ENCODE data around the gene SLC25A26. TPM values are rescaled to one million over a fixed set of nuclear protein-coding genes. Genes with fewer than 3 reads are reported as not detected.
A peak's percentile ranks its signal among the peaks of the same experiment; 100 is the strongest.

SLC25A26 gene
- total RNA-seq = 20.8 and 23.2 TPM in 2 replicates

- H3K27me3 Mint-ChIP-seq = peaks cover 3% of the 10 kb centered on the region
- ATAC-seq (ENCODE audit: low read depth) = peak; percentile 96
- no peak for TF ChIP-seq CTCF (IDR thresholded peaks at IDR 0.05)
- H3K4me1 Mint-ChIP-seq = peaks cover 40% of the 10 kb centered on the region
- H3K27ac Mint-ChIP-seq = peak within 1 kb of the TSS; percentile 93
- peak within 1 kb of the TSS; percentile 98 for H3K4me3 Mint-ChIP-seq
- H3K9me3 Mint-ChIP-seq = no peaks in the 10 kb centered on the region
- DNase-seq = peak; percentile 90
- CTCF ChIA-PET = no interaction called here
- POLR2A ChIA-PET = interaction anchor here (0.7 to 1.0 kb wide), 3 partner anchors 15 to 66 kb away, joined by 3 to 5 read pairs (median 5); no protein-coding TSS in a partner anchor
- intact Hi-C loops (cut with micrococcal nuclease) = loop anchor here (1.0 to 5.0 kb wide), 6 partner anchors 166 to 1434 kb away; partner anchors contain the start of genes KBTBD8, LRIG1 and SUCLG2
- H3K36me3 Mint-ChIP-seq (ENCODE audit: low read depth) = peaks cover 36% of the 10 kb centered on the region
Measured at GRCh38 chr3:66220602-66221377, at the start of gene SLC25A26. SLC25A26 (plus strand) TSS chr3:66221001; CDS start chr3:66221095, 94 bp downstream.

GRCh38 chr3:66172394-66172793, 48.4 kb upstream of the SLC25A26 start:
- Mint-ChIP-seq H3K4me1 (no peaks in the 10 kb centered on the region), H3K27me3 (peaks cover 12% of the 10 kb centered on the region), H3K4me3 (no peak overlapping the region), H3K9me3 (no peaks in the 10 kb centered on the region), H3K36me3 (ENCODE audit: low read depth) (no peaks in the 10 kb centered on the region), H3K27ac (no peak overlapping the region)
- no peak for TF ChIP-seq CTCF (IDR thresholded peaks at IDR 0.05)
- intact Hi-C loops (cut with micrococcal nuclease) = no loop called here
- ChIA-PET POLR2A (no interaction called here), CTCF (no interaction called here)
- DNase-seq = no peak
- no peak for ATAC-seq (ENCODE audit: low read depth)

GRCh38 chr3:66177026-66177425, 43.8 kb upstream of the SLC25A26 start:
- ATAC-seq (ENCODE audit: low read depth) (no peak), DNase-seq (no peak)
- H3K4me1 Mint-ChIP-seq = no peaks in the 10 kb centered on the region
- POLR2A ChIA-PET = no interaction called here
- intact Hi-C loops (cut with micrococcal nuclease) = no loop called here
- no peak for TF ChIP-seq CTCF (IDR thresholded peaks at IDR 0.05)
- H3K9me3 Mint-ChIP-seq = no peaks in the 10 kb centered on the region
- H3K4me3 Mint-ChIP-seq = no peak overlapping the region
- peaks cover 4% of the 10 kb centered on the region for H3K27me3 Mint-ChIP-seq
- H3K27ac Mint-ChIP-seq = no peak overlapping the region
- CTCF ChIA-PET = no interaction called here
- H3K36me3 Mint-ChIP-seq (ENCODE audit: low read depth) = no peaks in the 10 kb centered on the region

GRCh38 chr3:66178206-66178605, 42.6 kb upstream of the SLC25A26 start:
- no peak overlapping the region for H3K27ac Mint-ChIP-seq
- POLR2A ChIA-PET = no interaction called here
- no peaks in the 10 kb centered on the region for H3K36me3 Mint-ChIP-seq (ENCODE audit: low read depth)
- no peak overlapping the region for H3K4me3 Mint-ChIP-seq
- DNase-seq (no peak), ATAC-seq (ENCODE audit: low read depth) (no peak)
- TF ChIP-seq CTCF (IDR thresholded peaks at IDR 0.05) = no peak
- no peaks in the 10 kb centered on the region for H3K4me1 Mint-ChIP-seq
- CTCF ChIA-PET = no interaction called here
- no peaks in the 10 kb centered on the region for H3K27me3 Mint-ChIP-seq
- no peaks in the 10 kb centered on the region for H3K9me3 Mint-ChIP-seq
- intact Hi-C loops (cut with micrococcal nuclease) = no loop called here

- H3K4me1 Mint-ChIP-seq = no peaks in the 10 kb centered on the region
- no peaks in the 10 kb centered on the region for H3K36me3 Mint-ChIP-seq (ENCODE audit: low read depth)
Measured at GRCh38 chr3:66179793-66180192, 41.0 kb upstream of the SLC25A26 start.

More at GRCh38 chr3:66179793-66180192, 41.0 kb upstream of the SLC25A26 start:
- DNase-seq (no peak), ATAC-seq (ENCODE audit: low read depth) (no peak)
- CTCF ChIA-PET = no interaction called here
- Mint-ChIP-seq H3K27ac (no peak overlapping the region), H3K4me3 (no peak overlapping the region), H3K9me3 (no peaks in the 10 kb centered on the region), H3K27me3 (no peaks in the 10 kb centered on the region)
- no peak for TF ChIP-seq CTCF (IDR thresholded peaks at IDR 0.05)
- intact Hi-C loops (cut with micrococcal nuclease) = no loop called here
- POLR2A ChIA-PET = no interaction called here

Data from activated B cell treated with CpG ODN at 0.5 μM for 24 hours (primary cell).